GM18498 (cell line): ENCODE data around the gene CNTFR.
"Not testable (repeated sequence)": the region's sequence is repeated elsewhere in the genome, so short reads cannot be mapped to it uniquely, and the experiment has no call there.

Experiments
- ATAC-seq: cut with Tn5 transposase; IDR thresholded peaks from one replicate; pipeline ENCODE4 v1.9.1; 2021; ENCODE audit warnings: mild to moderate bottlenecking, moderate library complexity; ENCODE audit not compliant: unreplicated experiment

Gene CNTFR

GRCh38 chr9:34536685-34537084, 52.8 kb downstream of the CNTFR start:
- no peak for ATAC-seq

GRCh38 chr9:34532041-34532440, 57.5 kb downstream of the CNTFR start:
- not testable (repeated sequence) for ATAC-seq

GRCh38 chr9:34526026-34526425, 63.5 kb downstream of the CNTFR start:
- no peak for ATAC-seq

GRCh38 chr9:34524349-34524748, 65.2 kb downstream of the CNTFR start:
- no peak for ATAC-seq

GRCh38 chr9:34522971-34523797, 66.3 kb downstream of the CNTFR start, which contains the start of gene ENHO:
Gene ENHO (minus strand): TSS chr9:34522990. CDS start chr9:34521695, 1,295 bp downstream.
- peak; percentile 84 for ATAC-seq

- no peak for ATAC-seq
Observed at GRCh38 chr9:34522091-34522887, 67.2 kb downstream of the CNTFR start.

- ATAC-seq, result no peak
Observed at GRCh38 chr9:34521406-34522045, 68.0 kb downstream of the CNTFR start.

- no peak for ATAC-seq
Observed at GRCh38 chr9:34520505-34521385, 68.8 kb downstream of the CNTFR start.

GRCh38 chr9:34520096-34520495, 69.4 kb downstream of the CNTFR start:
- ATAC-seq, result no peak

- no peak for ATAC-seq
Observed at GRCh38 chr9:34519321-34520020, 70.1 kb downstream of the CNTFR start.

- no peak for ATAC-seq
Observed at GRCh38 chr9:34518896-34519295, 70.6 kb downstream of the CNTFR start.

- ATAC-seq, result no peak
Observed at GRCh38 chr9:34518110-34518616, 71.4 kb downstream of the CNTFR start.

- no peak for ATAC-seq
Observed at GRCh38 chr9:34517185-34517584, 72.3 kb downstream of the CNTFR start.

- no peak for ATAC-seq
Observed at GRCh38 chr9:34515959-34516358, 73.6 kb downstream of the CNTFR start.

GRCh38 chr9:34514816-34515215, 74.7 kb downstream of the CNTFR start:
- no peak for ATAC-seq

- ATAC-seq, result no peak
Observed at GRCh38 chr9:34514401-34514800, 75.1 kb downstream of the CNTFR start.

- no peak for ATAC-seq
Observed at GRCh38 chr9:34513567-34514214, 75.8 kb downstream of the CNTFR start.

GRCh38 chr9:34512131-34513078, 77.1 kb downstream of the CNTFR start:
- ATAC-seq, result no peak
